ENCODE data around the gene TRMT2A.

Gene TRMT2A

GRCh38 chr22:20149257-20150250 lies 32.5 kb upstream of the TRMT2A start:
- H3K27ac ChIP-seq = no peak overlapping the region
- H3K4me3 ChIP-seq = no peak overlapping the region

GRCh38 chr22:20148414-20148813 lies 31.4 kb upstream of the TRMT2A start:
- Histone ChIP-seq H3K4me3 (no peak overlapping the region), H3K27ac (no peak overlapping the region)

GRCh38 chr22:20147237-20147988 lies 30.4 kb upstream of the TRMT2A start:
- Histone ChIP-seq H3K4me3 (no peak overlapping the region), H3K27ac (no peak overlapping the region)

GRCh38 chr22:20146777-20147176 lies 29.8 kb upstream of the TRMT2A start:
- no peak overlapping the region for H3K4me3 ChIP-seq

GRCh38 chr22:20145832-20146223 lies 28.8 kb upstream of the TRMT2A start:
- Histone ChIP-seq H3K27ac (no peak overlapping the region), H3K4me3 (no peak overlapping the region)

More at GRCh38 chr22:20146777-20147176, 29.8 kb upstream of the TRMT2A start:
- H3K27ac ChIP-seq = no peak overlapping the region

- Histone ChIP-seq H3K4me3 (no peak overlapping the region), H3K27ac (no peak overlapping the region)
These were observed 28.3 kb upstream of the TRMT2A start for GRCh38 chr22:20145206-20145831.

- H3K27ac ChIP-seq = no peak overlapping the region
- H3K4me3 ChIP-seq = no peak overlapping the region
These were observed 27.0 kb upstream of the TRMT2A start for GRCh38 chr22:20143883-20144665.

GRCh38 chr22:20142711-20143621 lies 25.9 kb upstream of the TRMT2A start:
- Histone ChIP-seq H3K4me3 (no peak overlapping the region), H3K27ac (no peak overlapping the region)

GRCh38 chr22:20141186-20142077 lies 24.4 kb upstream of the TRMT2A start:
- H3K27ac ChIP-seq = no peak overlapping the region

GRCh38 chr22:20140521-20140964 lies 23.5 kb upstream of the TRMT2A start:
- H3K27ac ChIP-seq = no peak overlapping the region
- no peak overlapping the region for H3K4me3 ChIP-seq

More at GRCh38 chr22:20141186-20142077, 24.4 kb upstream of the TRMT2A start:
- no peak overlapping the region for H3K4me3 ChIP-seq

- H3K4me3 ChIP-seq = no peak overlapping the region
- no peak overlapping the region for H3K27ac ChIP-seq
These were observed 23.1 kb upstream of the TRMT2A start for GRCh38 chr22:20140107-20140445.

- H3K27ac ChIP-seq = no peak overlapping the region
These were observed 22.5 kb upstream of the TRMT2A start for GRCh38 chr22:20139391-20140106.

GRCh38 chr22:20138868-20139267 lies 21.8 kb upstream of the TRMT2A start:
- H3K27ac ChIP-seq = no peak overlapping the region

More at GRCh38 chr22:20139391-20140106, 22.5 kb upstream of the TRMT2A start:
- no peak overlapping the region for H3K4me3 ChIP-seq

GRCh38 chr22:20138417-20138738 lies 21.4 kb upstream of the TRMT2A start:
- Histone ChIP-seq H3K4me3 (no peak overlapping the region), H3K27ac (no peak overlapping the region)

More at GRCh38 chr22:20138868-20139267, 21.8 kb upstream of the TRMT2A start:
- no peak overlapping the region for H3K4me3 ChIP-seq

- H3K4me3 ChIP-seq = no peak overlapping the region
- no peak overlapping the region for H3K27ac ChIP-seq
These were observed 20.8 kb upstream of the TRMT2A start for GRCh38 chr22:20137671-20138416.

GRCh38 chr22:20137113-20137512 lies 20.1 kb upstream of the TRMT2A start:
- Histone ChIP-seq H3K4me3 (no peak overlapping the region), H3K27ac (no peak overlapping the region)

GRCh38 chr22:20136603-20136873 lies 19.5 kb upstream of the TRMT2A start:
- Histone ChIP-seq H3K27ac (no peak overlapping the region), H3K4me3 (no peak overlapping the region)
